GM12872 (cell line): ENCODE data around the gene EHBP1L1.

Source experiments
- TF ChIP-seq, protein P1 (sequence below): IDR thresholded peaks from 3 replicates; pipeline ENCODE4 v1.5.1; 2011; ENCODE audit warnings: low read depth, mild to moderate bottlenecking, low read length, moderate library complexity; ENCODE audit not compliant: insufficient read depth

EHBP1L1 gene

DNA sequence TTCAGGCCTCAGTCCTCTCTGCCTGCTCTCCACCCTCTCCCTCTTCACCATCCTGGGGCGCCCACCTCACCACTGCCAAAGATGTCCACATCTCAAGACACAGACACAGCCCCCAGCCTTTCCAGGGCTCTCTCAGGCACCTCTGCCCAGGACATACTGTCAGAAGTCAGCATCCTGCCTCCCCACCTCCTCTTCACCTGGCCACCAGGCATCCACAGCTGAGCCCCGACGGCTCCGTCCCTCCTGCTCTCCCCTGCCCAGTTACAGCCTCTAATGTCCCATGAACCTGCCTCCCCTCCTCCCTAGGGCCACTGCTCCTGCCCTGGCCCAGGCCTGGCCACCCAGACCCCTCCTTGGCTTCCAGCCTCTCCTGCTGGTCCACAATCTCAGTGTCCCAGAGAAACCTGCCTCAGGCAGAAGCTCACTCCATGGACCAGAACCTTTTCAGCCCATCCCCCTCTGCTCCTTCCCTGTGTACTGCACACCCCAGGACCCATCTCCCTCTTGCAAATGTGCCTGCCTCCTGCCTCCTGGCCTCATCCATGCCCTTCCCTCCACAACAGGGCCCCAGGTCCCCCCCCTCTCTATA lies 20.9 kb upstream of the EHBP1L1 start:
- TF ChIP-seq, protein P1, sequence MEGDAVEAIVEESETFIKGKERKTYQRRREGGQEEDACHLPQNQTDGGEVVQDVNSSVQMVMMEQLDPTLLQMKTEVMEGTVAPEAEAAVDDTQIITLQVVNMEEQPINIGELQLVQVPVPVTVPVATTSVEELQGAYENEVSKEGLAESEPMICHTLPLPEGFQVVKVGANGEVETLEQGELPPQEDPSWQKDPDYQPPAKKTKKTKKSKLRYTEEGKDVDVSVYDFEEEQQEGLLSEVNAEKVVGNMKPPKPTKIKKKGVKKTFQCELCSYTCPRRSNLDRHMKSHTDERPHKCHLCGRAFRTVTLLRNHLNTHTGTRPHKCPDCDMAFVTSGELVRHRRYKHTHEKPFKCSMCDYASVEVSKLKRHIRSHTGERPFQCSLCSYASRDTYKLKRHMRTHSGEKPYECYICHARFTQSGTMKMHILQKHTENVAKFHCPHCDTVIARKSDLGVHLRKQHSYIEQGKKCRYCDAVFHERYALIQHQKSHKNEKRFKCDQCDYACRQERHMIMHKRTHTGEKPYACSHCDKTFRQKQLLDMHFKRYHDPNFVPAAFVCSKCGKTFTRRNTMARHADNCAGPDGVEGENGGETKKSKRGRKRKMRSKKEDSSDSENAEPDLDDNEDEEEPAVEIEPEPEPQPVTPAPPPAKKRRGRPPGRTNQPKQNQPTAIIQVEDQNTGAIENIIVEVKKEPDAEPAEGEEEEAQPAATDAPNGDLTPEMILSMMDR, result no peak

DNA sequence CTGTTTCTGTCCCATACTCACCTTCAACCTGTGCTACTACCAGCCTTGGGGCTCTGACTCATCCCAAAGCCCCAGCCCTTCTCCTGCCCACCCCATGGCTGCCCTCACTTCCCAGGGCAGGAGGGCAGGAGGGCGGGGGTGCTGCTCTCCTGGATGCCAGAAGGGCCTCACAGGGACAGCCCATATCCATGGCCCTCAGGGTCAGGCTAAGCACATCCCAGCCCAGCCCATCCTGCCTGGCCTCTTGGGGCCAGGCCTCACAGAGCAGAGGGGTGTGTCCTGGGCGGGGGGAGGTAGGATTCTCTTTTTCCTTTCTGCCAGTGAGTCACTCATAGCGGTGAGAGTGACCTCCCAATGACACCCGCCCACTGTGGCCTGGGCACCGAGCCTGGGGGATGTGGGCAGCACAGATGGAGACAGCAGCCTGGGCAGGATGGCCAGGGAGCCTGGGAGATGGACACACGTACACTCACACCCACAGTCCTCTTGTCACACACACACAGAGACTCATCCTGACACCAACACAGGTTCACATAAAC lies 20.1 kb upstream of the EHBP1L1 start:
- TF ChIP-seq, protein P1, result no peak

DNA sequence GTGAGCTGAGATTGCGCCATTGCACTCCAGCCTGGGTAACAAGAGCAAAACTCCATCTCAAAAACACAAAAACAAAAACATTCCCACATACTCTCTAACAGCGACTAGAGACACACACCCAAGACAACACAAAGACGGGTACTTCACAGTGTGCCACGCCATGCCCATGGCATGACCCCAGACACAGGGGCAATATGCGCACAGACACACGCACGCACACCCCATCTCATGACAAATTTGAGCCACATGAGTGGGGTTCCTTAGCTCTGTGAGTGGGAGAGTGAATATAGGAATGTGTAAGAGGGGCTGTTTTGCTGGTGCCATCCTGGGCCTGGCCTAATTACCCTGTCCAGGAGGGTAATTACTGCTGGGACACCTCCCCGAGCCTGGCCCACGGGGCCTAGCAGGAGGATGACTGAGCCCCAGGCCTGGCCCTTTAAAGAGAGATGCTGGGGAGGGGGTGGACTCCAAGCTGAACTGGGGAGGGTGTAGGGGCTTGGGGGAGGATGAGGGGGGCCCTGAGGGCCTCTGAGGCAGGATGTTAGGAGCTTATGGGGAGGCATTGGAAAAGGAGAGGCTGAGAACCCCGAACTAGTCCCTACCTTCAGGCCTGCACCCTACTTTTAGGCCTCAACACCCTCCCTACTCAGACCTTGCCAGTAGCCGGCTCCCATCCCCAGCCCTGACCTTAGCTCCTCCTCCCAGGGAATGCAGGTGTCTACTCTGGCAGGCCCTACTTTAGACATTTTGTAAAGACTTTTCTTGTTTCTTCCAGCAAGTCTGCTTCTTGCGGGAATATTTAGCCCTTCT lies 19.2 kb upstream of the EHBP1L1 start:
- TF ChIP-seq, protein P1, result no peak

DNA sequence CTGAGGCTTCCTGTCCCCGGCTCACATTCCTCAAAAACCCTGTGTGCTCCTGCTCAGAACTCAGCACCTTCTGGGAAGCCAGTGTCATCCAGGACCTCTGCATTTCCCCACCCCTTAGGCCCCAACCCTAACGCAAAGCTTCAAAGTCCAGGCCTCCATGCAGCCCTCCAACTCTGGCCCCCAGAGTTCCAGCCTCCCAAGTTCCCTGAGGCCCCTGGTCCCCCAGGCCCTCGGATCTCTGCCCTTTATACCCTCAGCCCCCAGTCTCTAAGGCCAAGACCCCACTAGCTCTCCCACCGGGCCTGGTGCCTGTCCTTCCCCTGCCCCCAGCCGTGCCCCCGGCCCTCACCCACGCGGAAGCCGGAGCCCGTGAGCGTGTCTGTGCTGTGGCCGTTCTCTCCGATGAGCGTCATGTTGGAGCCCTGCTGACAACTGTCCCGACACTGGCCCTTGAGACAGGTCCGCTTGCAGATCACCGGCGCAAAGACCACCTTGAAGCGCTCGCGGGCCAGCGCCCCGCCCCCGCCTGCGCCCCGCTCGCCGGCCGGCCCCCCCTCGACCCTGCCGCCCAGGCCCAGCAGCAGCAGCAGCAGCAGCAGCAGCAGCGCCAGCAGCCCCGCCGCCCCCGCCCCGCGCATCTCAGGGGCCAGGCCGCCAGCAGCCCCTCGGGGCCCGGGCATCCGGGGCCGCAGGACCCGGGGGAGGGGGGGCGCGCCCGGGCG lies 18.4 kb upstream of the EHBP1L1 start:
- TF ChIP-seq, protein P1, result no peak

DNA sequence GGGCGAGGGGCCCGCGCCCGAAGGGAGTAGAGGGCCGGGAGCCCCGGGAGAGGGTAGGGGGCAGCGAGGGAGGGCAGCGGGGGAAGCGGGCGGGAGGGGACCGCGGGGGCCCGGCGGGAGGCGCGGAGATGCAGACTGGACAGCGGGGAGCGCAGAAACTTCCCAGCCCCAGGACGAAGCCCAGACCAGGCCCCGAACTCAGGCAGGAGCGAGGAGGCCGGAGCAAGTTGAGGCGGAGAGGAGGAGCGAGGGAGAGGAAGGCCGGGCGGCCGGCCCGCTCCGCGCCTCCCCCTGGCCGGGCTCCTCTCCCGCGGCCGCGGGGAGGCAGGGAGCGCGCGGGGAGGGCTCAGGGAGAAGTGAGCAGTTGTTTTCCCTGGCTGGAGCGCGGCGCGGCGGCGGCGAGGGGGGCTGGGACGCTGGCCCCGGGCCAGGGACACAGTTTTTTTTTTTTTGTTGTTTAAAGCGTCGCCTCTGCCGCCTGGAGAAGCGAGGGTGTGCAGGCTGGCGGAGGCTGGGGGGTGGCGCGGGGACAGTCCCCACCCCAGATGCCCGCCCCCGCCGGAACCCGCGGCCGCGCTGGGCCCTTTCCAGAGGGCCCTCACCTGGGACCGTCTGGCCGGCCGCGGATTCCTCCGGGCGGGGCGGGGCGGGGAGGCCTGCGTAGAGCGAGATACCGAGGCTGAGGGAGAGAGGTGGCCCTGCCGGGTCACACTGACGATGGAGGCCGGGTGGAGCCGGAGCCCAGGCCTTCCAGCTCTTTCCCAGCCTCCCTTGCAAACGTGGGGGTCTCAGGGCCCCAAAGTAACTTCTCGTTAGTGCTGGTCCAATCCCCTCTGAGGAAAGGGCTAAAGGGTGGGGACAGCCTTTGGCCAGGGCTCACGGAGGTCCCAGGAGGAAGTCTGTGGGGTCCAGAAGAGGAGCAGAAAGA lies 17.6 kb upstream of the EHBP1L1 start, which contains the start of gene LTBP3:
LTBP3 (minus strand) TSS at position 358 of the 928 bp plus-strand sequence. CDS start 400 bp downstream, outside the sequence.
- TF ChIP-seq, protein P1, result no peak

DNA sequence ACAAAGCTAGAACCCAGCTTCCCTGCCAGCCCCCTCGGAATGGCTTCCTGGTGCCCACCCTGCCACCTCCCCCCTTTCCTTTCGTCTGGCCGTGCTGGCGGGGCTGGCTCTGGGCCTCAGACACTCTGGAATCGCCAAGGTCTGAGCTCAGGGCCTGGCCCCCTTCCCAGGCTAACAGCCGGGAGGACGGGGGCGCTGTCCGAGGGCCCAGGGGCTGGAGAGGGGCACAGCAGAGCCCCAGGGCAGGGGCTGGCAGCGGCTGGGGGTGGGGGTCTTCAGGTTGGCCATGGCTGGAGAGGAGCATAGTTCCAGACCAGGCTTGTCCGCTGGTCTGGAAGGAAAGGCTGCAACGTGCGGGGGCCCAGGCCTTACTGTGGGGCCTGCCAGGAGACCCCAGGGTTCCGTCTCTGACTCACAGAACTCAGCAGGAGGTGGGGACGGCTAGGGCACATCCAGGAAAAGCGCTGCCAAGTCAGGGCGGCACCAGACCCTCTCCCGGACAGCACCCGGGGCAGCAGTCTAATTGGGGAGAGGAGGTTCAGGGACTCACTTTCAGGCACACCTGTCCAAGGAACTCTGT lies 16.8 kb upstream of the EHBP1L1 start:
- TF ChIP-seq, protein P1, result no peak
